Kidney epithelial cell (primary cell): Measurements from ENCODE around the gene ISCA2. TPM values are rescaled to one million over a fixed set of nuclear protein-coding genes. Genes with fewer than 3 reads are reported as not detected.

Source experiments
- DNase-seq: peaks from one replicate; pipeline ENCODE4 v3.0.0-alpha.2; 2010; ENCODE audit warnings: low read depth
- H3K27me3 ChIP-seq: 2 replicates; pipeline ENCODE4 v1.6.0; 2011; ENCODE audit warnings: low read length; ENCODE audit not compliant: control insufficient read depth, insufficient read depth
- H3K36me3 ChIP-seq: 2 replicates; pipeline ENCODE4 v1.5.1; 2011; ENCODE audit warnings: low read length; ENCODE audit not compliant: control insufficient read depth, insufficient read depth
- H3K4me3 ChIP-seq: 2 replicates; pipeline ENCODE4 v1.5.1; 2011; ENCODE audit warnings: low read depth, mild to moderate bottlenecking, control low read depth, low read length
- total RNA-seq: library from RNA; depleted of rRNA; stranded (reverse); fragments of >200 nt; gene quantifications from 2 replicates; pipeline ENCODE4 v1.2.3, GENCODE V29; 2015
- TF ChIP-seq, protein P1 (sequence below): IDR thresholded peaks from 2 replicates; pipeline ENCODE4 v1.5.1; 2011; ENCODE audit warnings: mild to moderate bottlenecking, moderate library complexity, low read length, control low read depth, inconsistent platforms; ENCODE audit not compliant: insufficient read depth, poor library complexity, severe bottlenecking

Gene ISCA2
- total RNA-seq, 1 donor from 2014 or later = 12.1 TPM

DNA sequence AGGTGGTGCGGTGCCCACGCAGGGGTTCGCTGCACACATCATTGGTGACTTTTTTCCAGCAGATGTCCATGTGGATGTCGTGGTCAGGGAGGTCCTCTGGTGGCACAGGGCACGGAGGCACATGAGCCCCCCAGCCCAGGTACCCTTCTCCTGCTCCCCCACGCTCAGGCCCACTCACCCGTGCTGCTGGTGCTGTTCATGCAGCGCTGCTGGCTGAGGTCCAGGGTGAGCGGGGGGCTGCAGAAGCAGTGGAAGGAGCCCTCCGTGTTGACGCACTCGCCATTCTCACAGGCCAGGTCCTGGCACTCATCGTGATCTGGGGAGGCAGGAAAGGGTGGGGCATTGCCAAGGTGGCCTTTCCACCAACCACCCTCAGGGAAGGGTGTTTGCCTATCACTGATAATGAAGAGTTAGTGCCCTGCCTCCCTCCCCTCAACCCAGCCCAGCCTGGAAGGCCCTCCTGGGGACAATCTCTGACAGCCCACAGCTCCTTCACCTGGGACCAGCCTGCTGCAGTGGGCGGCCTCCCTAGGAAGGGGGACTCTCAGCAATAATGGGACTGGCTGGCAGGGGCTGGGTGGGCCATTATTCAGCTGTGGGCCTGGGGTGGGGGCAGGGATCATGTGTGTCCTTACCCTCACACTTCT is 9.8 kb downstream of the ISCA2 start:
- TF ChIP-seq, protein P1, sequence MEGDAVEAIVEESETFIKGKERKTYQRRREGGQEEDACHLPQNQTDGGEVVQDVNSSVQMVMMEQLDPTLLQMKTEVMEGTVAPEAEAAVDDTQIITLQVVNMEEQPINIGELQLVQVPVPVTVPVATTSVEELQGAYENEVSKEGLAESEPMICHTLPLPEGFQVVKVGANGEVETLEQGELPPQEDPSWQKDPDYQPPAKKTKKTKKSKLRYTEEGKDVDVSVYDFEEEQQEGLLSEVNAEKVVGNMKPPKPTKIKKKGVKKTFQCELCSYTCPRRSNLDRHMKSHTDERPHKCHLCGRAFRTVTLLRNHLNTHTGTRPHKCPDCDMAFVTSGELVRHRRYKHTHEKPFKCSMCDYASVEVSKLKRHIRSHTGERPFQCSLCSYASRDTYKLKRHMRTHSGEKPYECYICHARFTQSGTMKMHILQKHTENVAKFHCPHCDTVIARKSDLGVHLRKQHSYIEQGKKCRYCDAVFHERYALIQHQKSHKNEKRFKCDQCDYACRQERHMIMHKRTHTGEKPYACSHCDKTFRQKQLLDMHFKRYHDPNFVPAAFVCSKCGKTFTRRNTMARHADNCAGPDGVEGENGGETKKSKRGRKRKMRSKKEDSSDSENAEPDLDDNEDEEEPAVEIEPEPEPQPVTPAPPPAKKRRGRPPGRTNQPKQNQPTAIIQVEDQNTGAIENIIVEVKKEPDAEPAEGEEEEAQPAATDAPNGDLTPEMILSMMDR = no peak
- no peak for DNase-seq
- no peak overlapping the region for H3K4me3 ChIP-seq
- no peaks in the 10 kb centered on the region for H3K36me3 ChIP-seq
- H3K27me3 ChIP-seq = no peaks in the 10 kb centered on the region

DNA sequence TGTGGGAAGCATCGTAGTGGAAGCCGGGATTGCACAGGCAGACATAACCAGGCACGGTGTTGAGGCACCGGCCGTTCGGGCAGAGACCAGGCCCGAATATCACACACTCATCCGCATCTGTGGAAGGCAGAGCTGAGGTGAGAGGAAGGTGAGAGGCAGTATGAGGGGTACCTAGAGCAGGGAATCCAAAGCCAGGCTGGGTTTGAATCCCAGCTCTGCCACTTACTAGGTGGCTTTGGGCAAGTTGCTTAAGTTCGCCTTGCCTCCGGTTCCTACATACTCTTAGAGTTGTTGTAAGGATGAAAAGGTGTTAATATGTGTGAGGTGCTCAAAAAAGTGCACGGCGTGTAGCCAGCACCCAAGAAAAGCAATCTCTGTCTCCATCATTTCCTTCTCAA is 10.4 kb downstream of the ISCA2 start:
- no peak for DNase-seq
- TF ChIP-seq, protein P1 = no peak
- Histone ChIP-seq H3K27me3 (no peaks in the 10 kb centered on the region), H3K4me3 (no peak overlapping the region), H3K36me3 (no peaks in the 10 kb centered on the region)

DNA sequence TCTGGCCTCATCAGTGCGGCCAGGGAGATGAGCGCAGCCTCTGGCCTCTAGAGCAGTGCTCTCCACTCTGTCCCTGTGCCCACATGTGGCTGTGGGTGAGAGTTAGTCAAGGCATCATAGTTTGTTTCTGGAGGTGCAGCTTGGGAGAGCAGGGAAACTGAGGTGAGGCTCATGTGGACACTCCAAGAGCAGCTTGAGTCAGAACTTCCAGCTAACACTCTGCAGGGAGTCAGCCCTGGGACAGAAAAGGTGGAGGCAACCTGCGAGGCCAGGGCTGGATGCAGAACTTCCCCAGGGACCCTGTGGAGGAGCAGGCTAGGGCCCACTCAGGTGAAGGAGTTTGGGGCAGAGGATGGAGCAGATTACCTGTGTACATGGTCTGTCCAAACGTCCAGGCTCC is 10.8 kb downstream of the ISCA2 start:
- no peak for DNase-seq
- Histone ChIP-seq H3K4me3 (no peak overlapping the region), H3K36me3 (no peaks in the 10 kb centered on the region), H3K27me3 (no peaks in the 10 kb centered on the region)
- TF ChIP-seq, protein P1 = no peak

DNA sequence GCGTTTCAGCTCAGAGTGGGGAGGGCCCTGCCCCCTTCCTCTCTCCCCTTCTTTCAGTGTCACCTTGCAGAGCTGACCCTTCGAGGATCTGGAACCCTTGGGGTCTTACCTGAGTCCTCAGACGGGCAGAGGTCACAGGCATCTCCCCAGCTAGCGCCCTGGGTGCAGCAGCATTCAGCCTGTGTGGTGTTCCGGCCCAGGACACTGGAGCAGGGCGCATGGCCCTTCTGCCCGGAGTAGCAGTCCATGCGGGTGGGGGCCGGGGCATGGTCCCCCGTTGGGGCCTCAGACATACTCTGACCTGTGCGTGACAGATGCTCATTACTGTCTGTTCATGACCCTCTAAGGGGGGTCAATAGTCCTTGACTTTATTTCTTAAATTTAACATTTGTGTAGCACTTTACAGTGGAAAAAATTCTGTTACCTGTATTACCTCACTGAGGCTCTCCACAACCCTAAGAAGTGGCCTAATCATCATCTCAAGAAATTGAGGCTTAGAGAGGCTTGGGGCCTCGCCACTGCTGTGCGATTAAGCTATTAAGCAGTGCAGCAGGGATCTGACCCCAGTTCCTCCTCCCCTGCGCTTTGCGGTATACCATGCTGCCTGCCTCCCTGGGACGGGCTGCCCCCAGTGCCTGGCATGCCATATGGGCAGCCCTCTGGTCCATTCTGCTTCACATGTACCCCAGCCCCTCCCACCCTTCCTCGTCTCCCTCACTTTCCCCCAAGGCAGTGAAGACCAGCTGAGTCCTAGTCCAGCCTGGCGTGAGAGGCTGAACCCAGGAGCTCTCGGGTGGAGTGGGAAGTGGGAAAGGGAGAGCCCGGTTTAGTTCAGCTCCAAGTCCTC is 11.5 kb downstream of the ISCA2 start:
- H3K4me3 ChIP-seq = no peak overlapping the region

DNA sequence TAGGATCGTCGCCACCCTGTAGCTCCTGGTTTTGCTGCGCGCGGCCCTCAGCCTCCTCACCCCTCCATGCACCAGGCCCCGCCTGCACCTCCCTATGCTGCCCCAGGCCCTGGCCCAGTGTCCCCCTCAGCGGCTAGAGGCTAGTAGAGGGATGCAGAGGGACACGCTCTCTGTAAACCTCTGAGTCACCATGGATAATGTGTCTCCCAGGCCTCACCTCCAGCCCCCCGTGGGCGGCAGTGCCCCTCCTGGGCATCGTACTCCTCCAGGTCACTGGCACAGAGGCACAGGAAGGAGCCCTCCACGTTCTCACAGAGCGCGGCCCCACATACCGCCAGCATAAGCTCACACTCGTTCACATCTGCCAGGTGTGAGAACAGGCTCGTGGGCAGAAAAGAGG is 12.3 kb downstream of the ISCA2 start:
- DNase-seq = no peak
- TF ChIP-seq, protein P1 = no peak
- no peaks in the 10 kb centered on the region for H3K27me3 ChIP-seq
- no peaks in the 10 kb centered on the region for H3K36me3 ChIP-seq
- no peak overlapping the region for H3K4me3 ChIP-seq

More for the DNA sequence above, 11.5 kb downstream of the ISCA2 start:
- DNase-seq = no peak
- H3K36me3 ChIP-seq = no peaks in the 10 kb centered on the region
- TF ChIP-seq, protein P1 = no peak
- no peaks in the 10 kb centered on the region for H3K27me3 ChIP-seq
